SIG-M5 treated with dmso at 0.1 percent for 504 hours (cell line): ENCODE data around the gene CEP250.

ENCODE experiments used
- DNase-seq: peaks from one replicate; lab custom pipeline; 2025; ENCODE audit not compliant: unreplicated experiment; lab: John Stamatoyannopoulos, UW

Gene CEP250

DNA sequence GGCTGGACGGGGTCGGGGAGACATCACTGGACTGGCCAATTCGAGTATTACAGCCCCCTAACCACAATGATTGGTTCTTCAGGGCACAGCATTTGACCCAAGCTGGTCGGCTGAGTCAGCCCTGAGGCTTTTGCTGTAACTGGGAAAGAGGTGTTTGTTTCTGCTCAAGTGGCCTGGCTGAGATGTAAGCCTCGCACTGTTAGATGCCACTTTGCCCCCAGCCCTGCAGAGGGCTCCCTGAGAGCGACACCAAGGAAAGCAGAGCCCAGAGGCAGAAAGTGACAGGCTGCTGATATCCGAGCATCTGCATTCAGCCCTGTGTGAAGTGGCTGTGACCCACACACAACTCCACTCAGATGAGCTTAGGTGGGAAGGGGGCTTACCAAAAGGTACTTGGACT, 105.9 kb downstream of the CEP250 start:
- peak; percentile 17 for DNase-seq

DNA sequence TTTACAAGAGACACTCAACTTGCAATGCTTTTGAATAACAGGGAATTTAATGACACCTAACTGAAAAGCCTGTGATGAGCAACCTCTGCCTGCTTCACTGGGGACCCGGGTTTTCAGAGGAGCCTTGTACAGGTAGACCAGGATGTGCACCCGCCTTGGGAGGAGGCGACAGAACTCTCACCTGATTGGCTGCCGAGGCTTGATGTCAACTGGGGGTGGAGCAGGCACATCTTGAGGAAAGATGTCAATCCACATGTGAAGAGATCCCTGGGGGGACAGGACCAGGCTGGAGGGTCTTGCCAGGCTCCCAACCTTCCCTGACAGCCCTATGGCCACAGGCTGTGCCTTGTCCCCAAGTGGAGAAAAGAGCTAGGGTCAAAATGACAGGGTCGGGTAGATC, 106.3 kb downstream of the CEP250 start:
- no peak for DNase-seq

DNA sequence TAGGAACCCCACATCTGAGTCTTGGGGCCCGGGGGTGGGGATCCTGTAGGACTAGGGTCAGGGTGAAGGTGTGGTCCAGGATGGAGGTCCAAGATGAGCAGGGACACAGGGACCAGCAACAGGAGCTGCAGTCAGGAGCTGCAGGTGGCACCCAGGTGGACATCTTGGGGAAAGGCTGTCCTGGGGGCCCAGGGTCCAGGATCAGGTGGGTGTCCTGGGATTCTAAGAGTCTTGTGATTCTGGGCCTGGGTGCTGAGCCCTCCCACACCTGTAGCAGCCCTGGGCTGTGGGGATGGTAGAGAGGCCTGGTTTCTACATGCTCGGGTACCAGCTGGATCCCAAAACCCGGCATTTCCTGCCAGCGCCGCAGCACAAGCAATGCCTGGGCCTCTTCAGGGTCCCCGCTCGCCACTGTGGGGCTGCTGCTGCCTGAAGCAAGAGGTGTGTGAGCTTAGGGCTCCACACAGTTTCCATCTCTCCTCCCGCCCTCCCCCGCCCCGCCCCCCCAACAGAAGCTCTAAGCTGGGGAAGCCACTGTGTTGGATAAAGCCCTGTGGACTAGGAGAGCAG, 107.2 kb downstream of the CEP250 start:
- DNase-seq, result no peak

DNA sequence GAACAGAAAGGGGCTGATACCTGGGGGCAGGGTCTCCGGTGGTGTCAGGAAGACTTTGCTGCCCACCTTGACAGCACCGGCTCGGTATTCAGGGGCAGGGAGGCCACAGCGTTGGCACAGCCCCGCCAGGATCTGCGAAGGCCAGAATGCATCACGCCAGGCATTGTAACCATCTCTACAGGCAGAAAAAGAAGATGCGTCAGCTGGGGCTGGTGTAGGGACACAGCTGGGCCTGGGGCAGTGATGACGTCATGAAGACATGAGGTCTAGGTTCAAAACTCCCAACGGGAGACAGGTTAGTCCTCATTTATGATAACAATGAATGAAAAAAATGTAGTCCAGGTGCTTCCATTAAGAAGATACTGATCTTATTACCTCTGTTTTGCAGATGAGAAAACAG, 108.4 kb downstream of the CEP250 start:
- no peak for DNase-seq

DNA sequence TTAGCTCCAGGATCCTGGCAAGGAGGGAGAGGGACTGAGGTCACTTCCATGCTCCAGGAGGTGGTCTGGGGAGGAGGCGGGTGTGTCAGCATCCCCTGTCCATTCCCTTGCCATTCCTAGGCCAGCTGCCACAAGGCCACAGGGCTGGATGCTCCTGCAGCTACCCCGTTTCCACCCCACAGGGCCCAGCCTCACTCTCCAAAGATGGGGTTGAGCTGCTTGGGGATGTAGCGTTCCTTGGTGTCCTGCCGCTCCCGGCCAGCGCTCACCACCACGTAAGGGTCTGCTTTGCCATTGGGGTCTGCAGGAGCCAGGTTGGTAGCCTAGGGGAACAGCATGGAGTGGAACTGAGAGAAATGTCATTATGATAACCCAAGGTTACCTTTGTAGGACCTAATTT, 109.5 kb downstream of the CEP250 start:
- no peak for DNase-seq

DNA sequence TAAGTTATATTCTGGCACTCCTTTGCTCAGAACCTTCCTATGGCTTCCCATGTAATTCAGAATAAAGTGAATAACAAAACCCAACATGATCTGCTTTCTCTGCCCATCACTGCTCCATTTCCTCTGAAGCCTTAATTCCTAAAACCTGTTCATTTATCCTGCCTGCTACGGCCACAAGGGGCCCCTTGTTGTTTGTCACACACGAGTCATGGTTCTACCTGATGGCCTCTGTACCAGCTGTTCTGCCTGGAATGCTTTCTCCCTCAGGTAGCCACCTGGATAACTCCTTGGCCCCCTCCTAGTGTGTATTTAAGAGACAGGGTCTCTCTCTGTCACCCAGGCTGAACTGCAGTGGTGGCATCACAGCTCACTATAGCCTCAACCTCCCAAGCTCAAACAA, 113.2 kb downstream of the CEP250 start:
- peak; percentile 22 for DNase-seq
